ENCODE data around the gene PAK5. TPM values are rescaled to one million over a fixed set of nuclear protein-coding genes. Genes with fewer than 3 reads are reported as not detected.

The PAK5 gene
- total RNA-seq, 2 donors from 2014 or later = 0.22 to 0.42 TPM

GRCh38 chr20:9602847-9603183 lies 236.1 kb downstream of the PAK5 start:
- no peak for DNase-seq
- peaks cover 18% of the 10 kb centered on the region for H3K4me1 Mint-ChIP-seq
- no peaks in the 10 kb centered on the region for H3K36me3 Mint-ChIP-seq (ENCODE audit: low read depth)
- H3K9me3 Mint-ChIP-seq = peaks cover 10% of the 10 kb centered on the region
- no peak overlapping the region for H3K27ac Mint-ChIP-seq
- no peak overlapping the region for H3K4me3 Mint-ChIP-seq
- peaks cover 59% of the 10 kb centered on the region for H3K27me3 ChIP-seq (ENCODE audit: control insufficient read depth, insufficient read depth, low read length, poor library complexity, severe bottlenecking)
- peaks cover 5% of the 10 kb centered on the region for H3K9me3 ChIP-seq (ENCODE audit: control insufficient read depth, low read length)
- 86 to 96% methylated on average over 4 of the region's 4 CpGs for WGBS, 2 experiments (ENCODE audit: insufficient coverage in 1 of 2, insufficient read length in 1 of 2)
- no peak overlapping the region for H3K9ac ChIP-seq (ENCODE audit: extremely low read depth, low read length, poor library complexity, severe bottlenecking)
- H3K36me3 ChIP-seq (ENCODE audit: control insufficient read depth, insufficient read depth, low read length) = no peaks in the 10 kb centered on the region
- no peak overlapping the region for H3K4me3 ChIP-seq (ENCODE audit: low read length)
- peaks cover 48% of the 10 kb centered on the region for H3K27me3 Mint-ChIP-seq (ENCODE audit: insufficient read depth)
- H3K4me1 ChIP-seq (ENCODE audit: control insufficient read depth, insufficient read depth, low read length) = peaks cover 13% of the 10 kb centered on the region
- no peak for TF ChIP-seq CTCF (conservative IDR thresholded peaks at IDR 0.05)
- no peak overlapping the region for H3K27ac ChIP-seq (ENCODE audit: low read depth, low read length)

GRCh38 chr20:9600562-9600961 lies 238.3 kb downstream of the PAK5 start:
- peaks cover 5% of the 10 kb centered on the region for H3K9me3 ChIP-seq (ENCODE audit: control insufficient read depth, low read length)
- no peak for TF ChIP-seq CTCF (conservative IDR thresholded peaks at IDR 0.05)
- H3K27ac ChIP-seq (ENCODE audit: low read depth, low read length) = no peak overlapping the region
- Mint-ChIP-seq H3K4me3 (no peak overlapping the region), H3K4me1 (peaks cover 30% of the 10 kb centered on the region), H3K9me3 (peaks cover 10% of the 10 kb centered on the region), H3K27me3 (ENCODE audit: insufficient read depth) (peaks cover 48% of the 10 kb centered on the region), H3K27ac (no peak overlapping the region), H3K36me3 (ENCODE audit: low read depth) (no peaks in the 10 kb centered on the region)
- H3K4me3 ChIP-seq (ENCODE audit: low read length) = no peak overlapping the region
- no peak overlapping the region for H3K9ac ChIP-seq (ENCODE audit: extremely low read depth, low read length, poor library complexity, severe bottlenecking)
- no peaks in the 10 kb centered on the region for H3K36me3 ChIP-seq (ENCODE audit: control insufficient read depth, insufficient read depth, low read length)
- H3K27me3 ChIP-seq (ENCODE audit: control insufficient read depth, insufficient read depth, low read length, poor library complexity, severe bottlenecking) = peaks cover 73% of the 10 kb centered on the region
- H3K4me1 ChIP-seq (ENCODE audit: control insufficient read depth, insufficient read depth, low read length) = peaks cover 17% of the 10 kb centered on the region
- 55% methylated on average over 1 of the region's 1 CpG; no CpG with 5 or more reads in 1 of the 2 experiments for WGBS, 2 experiments (ENCODE audit: insufficient coverage in 1 of 2, insufficient read length in 1 of 2)
- DNase-seq = peak; percentile 58

GRCh38 chr20:9597547-9597946 lies 241.3 kb downstream of the PAK5 start:
- no peak for TF ChIP-seq CTCF (conservative IDR thresholded peaks at IDR 0.05)
- Mint-ChIP-seq H3K27ac (no peak overlapping the region), H3K27me3 (ENCODE audit: insufficient read depth) (peaks cover 39% of the 10 kb centered on the region), H3K9me3 (peaks cover 10% of the 10 kb centered on the region), H3K4me3 (no peak overlapping the region), H3K4me1 (peaks cover 47% of the 10 kb centered on the region), H3K36me3 (ENCODE audit: low read depth) (no peaks in the 10 kb centered on the region)
- Histone ChIP-seq H3K27ac (ENCODE audit: low read depth, low read length) (no peak overlapping the region), H3K9me3 (ENCODE audit: control insufficient read depth, low read length) (peaks cover 5% of the 10 kb centered on the region), H3K4me3 (ENCODE audit: low read length) (no peak overlapping the region), H3K4me1 (ENCODE audit: control insufficient read depth, insufficient read depth, low read length) (peaks cover 17% of the 10 kb centered on the region), H3K36me3 (ENCODE audit: control insufficient read depth, insufficient read depth, low read length) (no peaks in the 10 kb centered on the region), H3K9ac (ENCODE audit: extremely low read depth, low read length, poor library complexity, severe bottlenecking) (no peak overlapping the region), H3K27me3 (ENCODE audit: control insufficient read depth, insufficient read depth, low read length, poor library complexity, severe bottlenecking) (peaks cover 51% of the 10 kb centered on the region)
- no peak for DNase-seq
- WGBS, 2 experiments (ENCODE audit: insufficient coverage in 1 of 2, insufficient read length in 1 of 2) = 92 to 93% methylated on average over 4 of the region's 4 CpGs
